ENCODE measurements around the gene NR6A1.

DNA sequence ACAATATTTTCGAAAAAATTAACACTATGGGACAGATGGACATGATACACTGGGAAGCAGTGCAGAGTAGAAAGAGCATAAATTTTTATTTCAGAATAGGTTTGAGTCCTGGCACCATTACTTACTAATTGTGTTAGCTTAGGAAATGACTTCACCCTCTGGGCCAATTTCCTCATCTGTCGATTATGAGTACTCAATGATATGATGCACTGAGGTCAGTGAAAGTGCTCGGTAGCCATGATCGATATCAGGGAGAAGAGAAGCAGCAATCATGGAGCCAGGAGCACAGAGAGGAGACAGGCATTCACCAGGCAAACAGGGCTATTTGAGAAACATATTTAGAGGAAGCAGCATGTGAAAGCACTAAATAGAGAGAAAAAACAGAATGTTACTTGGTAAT is 29.4 kb downstream of the NR6A1 start:
- no peak for TF ChIP-seq POLR2A (IDR thresholded peaks at IDR 0.05)
- TF ChIP-seq, protein P1, sequence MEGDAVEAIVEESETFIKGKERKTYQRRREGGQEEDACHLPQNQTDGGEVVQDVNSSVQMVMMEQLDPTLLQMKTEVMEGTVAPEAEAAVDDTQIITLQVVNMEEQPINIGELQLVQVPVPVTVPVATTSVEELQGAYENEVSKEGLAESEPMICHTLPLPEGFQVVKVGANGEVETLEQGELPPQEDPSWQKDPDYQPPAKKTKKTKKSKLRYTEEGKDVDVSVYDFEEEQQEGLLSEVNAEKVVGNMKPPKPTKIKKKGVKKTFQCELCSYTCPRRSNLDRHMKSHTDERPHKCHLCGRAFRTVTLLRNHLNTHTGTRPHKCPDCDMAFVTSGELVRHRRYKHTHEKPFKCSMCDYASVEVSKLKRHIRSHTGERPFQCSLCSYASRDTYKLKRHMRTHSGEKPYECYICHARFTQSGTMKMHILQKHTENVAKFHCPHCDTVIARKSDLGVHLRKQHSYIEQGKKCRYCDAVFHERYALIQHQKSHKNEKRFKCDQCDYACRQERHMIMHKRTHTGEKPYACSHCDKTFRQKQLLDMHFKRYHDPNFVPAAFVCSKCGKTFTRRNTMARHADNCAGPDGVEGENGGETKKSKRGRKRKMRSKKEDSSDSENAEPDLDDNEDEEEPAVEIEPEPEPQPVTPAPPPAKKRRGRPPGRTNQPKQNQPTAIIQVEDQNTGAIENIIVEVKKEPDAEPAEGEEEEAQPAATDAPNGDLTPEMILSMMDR (IDR thresholded peaks at IDR 0.05): no peak
